Measurements from ENCODE around the gene FER. TPM values are rescaled to one million over a fixed set of nuclear protein-coding genes. Genes with fewer than 3 reads are reported as not detected.
A peak's percentile ranks its signal among the peaks of the same experiment; 100 is the strongest.

Gene FER
- total and polyA plus RNA-seq, 2 of the 13 experiments (the other 11 are each of a cell fraction or from before 2014, with no cell fraction given), result 7.9 to 29.0 TPM

DNA sequence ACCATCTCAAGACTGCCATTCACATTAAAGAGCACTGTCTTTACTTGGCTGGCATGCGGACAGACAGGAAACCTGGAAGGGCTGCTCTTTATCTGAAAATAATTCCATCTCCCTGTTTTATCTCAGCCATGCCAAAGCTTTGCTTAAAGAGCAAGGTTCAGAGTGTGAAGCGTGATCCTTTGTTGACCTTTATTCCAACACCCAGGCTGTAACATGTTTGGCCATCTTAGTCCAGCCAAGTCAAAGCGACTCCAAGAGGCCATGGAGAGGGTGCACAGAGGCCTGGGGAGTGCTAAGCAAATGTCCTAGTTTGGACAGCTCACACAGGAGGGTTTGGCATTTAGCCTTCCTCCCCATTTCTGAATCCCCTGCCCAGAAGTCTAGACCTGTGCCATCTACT, 467.3 kb downstream of the FER start:
- no peaks in the 10 kb centered on the region for H3K27me3 ChIP-seq (ENCODE audit: control insufficient read depth in 1 of 2, insufficient read depth in 2 of 2, low read length in 2 of 2)
- ChIA-PET CTCF (ENCODE audit: low intra/inter-chr PET ratio, low total read pairs) (no interaction called here), POLR2A (no interaction called here)
- H3K27ac ChIP-seq (ENCODE audit: extremely low read length, insufficient read depth, low read length), result no peak overlapping the region
- FAIRE-seq, result no peak
- H3K9ac ChIP-seq (ENCODE audit: insufficient read depth, low read depth, low read length), result no peak overlapping the region
- intact Hi-C loops (cut with micrococcal nuclease; ENCODE audit: unreplicated experiment), result loop anchor here (10.0 kb wide), 1 partner anchor 290 kb away; no protein-coding TSS in a partner anchor
- no peaks in the 10 kb centered on the region for H3K36me3 ChIP-seq (replicated peaks in 1 of 2; ENCODE audit: control insufficient read depth in 1 of 2, insufficient read depth in 2 of 2, low read length in 2 of 2)
- no TSS peak for BruUV-seq (replicated peaks)
- WGBS (ENCODE audit: low lambda C conversion rate), result 0% methylated on average over 3 of the region's 3 CpGs
- ATAC-seq, result peak; percentile 91
- H4K20me1 ChIP-seq (ENCODE audit: insufficient read depth, low read length), result no peaks in the 10 kb centered on the region
- H3K4me3 ChIP-seq (replicated peaks in 1 of 3; ENCODE audit: insufficient read depth in 1 of 3, low read depth in 2 of 3, low read length in 3 of 3), result no peak overlapping the region
- DNase-seq (ENCODE audit: low spot score), result peak; percentile 15
- H3K4me2 ChIP-seq (ENCODE audit: low read depth, low read length), result peak overlapping the region; percentile 38
- H3K79me2 ChIP-seq (ENCODE audit: insufficient read depth, low read length), result no peaks in the 10 kb centered on the region
- in situ Hi-C loops (cut with HindIII; ENCODE audit: extremely low pct_ligation_motif_present, low pct_unique_long_range_greater_than_20kb), result no loop called here
- H3K4me1 ChIP-seq (ENCODE audit: insufficient read depth, low read length), result peaks cover 9% of the 10 kb centered on the region
- no peak overlapping the region for H2AFZ ChIP-seq (ENCODE audit: low read length)
- H3K9me3 ChIP-seq (ENCODE audit: low read length), result 0 out of 2 replicates have a peak, but pooled peaks cover 4% of the 10 kb centered on the region
- TF ChIP-seq MBD4 (IDR thresholded peaks at IDR 0.05; ENCODE audit: borderline replicate concordance, low read length), result no peak
- TF ChIP-seq, protein P1, sequence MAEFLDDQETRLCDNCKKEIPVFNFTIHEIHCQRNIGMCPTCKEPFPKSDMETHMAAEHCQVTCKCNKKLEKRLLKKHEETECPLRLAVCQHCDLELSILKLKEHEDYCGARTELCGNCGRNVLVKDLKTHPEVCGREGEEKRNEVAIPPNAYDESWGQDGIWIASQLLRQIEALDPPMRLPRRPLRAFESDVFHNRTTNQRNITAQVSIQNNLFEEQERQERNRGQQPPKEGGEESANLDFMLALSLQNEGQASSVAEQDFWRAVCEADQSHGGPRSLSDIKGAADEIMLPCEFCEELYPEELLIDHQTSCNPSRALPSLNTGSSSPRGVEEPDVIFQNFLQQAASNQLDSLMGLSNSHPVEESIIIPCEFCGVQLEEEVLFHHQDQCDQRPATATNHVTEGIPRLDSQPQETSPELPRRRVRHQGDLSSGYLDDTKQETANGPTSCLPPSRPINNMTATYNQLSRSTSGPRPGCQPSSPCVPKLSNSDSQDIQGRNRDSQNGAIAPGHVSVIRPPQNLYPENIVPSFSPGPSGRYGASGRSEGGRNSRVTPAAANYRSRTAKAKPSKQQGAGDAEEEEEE (CRISPR knock-in tag; IDR thresholded peaks at IDR 0.05; ENCODE audit: borderline replicate concordance), result no peak
- TF ChIP-seq RFXANK (CRISPR knock-in tag; IDR thresholded peaks at IDR 0.05), result no peak
- TF ChIP-seq ZNF747 (CRISPR knock-in tag; IDR thresholded peaks at IDR 0.05; ENCODE audit: borderline replicate concordance), result no peak
- peak; percentile 65 for TF ChIP-seq ZMYM4 (CRISPR knock-in tag; IDR thresholded peaks at IDR 0.05)
- TF ChIP-seq, protein P2, sequence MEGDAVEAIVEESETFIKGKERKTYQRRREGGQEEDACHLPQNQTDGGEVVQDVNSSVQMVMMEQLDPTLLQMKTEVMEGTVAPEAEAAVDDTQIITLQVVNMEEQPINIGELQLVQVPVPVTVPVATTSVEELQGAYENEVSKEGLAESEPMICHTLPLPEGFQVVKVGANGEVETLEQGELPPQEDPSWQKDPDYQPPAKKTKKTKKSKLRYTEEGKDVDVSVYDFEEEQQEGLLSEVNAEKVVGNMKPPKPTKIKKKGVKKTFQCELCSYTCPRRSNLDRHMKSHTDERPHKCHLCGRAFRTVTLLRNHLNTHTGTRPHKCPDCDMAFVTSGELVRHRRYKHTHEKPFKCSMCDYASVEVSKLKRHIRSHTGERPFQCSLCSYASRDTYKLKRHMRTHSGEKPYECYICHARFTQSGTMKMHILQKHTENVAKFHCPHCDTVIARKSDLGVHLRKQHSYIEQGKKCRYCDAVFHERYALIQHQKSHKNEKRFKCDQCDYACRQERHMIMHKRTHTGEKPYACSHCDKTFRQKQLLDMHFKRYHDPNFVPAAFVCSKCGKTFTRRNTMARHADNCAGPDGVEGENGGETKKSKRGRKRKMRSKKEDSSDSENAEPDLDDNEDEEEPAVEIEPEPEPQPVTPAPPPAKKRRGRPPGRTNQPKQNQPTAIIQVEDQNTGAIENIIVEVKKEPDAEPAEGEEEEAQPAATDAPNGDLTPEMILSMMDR (CRISPR knock-in tag; IDR thresholded peaks at IDR 0.05), result peak; percentile 36; the same call in 1 of the 2 replicates
- TF ChIP-seq SALL1 (CRISPR knock-in tag; IDR thresholded peaks at IDR 0.05), result peak; percentile 50
- TF ChIP-seq, protein P3, sequence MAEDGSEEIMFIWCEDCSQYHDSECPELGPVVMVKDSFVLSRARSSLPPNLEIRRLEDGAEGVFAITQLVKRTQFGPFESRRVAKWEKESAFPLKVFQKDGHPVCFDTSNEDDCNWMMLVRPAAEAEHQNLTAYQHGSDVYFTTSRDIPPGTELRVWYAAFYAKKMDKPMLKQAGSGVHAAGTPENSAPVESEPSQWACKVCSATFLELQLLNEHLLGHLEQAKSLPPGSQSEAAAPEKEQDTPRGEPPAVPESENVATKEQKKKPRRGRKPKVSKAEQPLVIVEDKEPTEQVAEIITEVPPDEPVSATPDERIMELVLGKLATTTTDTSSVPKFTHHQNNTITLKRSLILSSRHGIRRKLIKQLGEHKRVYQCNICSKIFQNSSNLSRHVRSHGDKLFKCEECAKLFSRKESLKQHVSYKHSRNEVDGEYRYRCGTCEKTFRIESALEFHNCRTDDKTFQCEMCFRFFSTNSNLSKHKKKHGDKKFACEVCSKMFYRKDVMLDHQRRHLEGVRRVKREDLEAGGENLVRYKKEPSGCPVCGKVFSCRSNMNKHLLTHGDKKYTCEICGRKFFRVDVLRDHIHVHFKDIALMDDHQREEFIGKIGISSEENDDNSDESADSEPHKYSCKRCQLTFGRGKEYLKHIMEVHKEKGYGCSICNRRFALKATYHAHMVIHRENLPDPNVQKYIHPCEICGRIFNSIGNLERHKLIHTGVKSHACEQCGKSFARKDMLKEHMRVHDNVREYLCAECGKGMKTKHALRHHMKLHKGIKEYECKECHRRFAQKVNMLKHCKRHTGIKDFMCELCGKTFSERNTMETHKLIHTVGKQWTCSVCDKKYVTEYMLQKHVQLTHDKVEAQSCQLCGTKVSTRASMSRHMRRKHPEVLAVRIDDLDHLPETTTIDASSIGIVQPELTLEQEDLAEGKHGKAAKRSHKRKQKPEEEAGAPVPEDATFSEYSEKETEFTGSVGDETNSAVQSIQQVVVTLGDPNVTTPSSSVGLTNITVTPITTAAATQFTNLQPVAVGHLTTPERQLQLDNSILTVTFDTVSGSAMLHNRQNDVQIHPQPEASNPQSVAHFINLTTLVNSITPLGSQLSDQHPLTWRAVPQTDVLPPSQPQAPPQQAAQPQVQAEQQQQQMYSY (CRISPR knock-in tag; IDR thresholded peaks at IDR 0.05), result peak; percentile 47; the same call in 1 of the 2 replicates
- TF ChIP-seq REPIN1 (CRISPR knock-in tag; IDR thresholded peaks at IDR 0.05; ENCODE audit: borderline replicate concordance, low read depth), result no peak
- TF ChIP-seq, protein P4, sequence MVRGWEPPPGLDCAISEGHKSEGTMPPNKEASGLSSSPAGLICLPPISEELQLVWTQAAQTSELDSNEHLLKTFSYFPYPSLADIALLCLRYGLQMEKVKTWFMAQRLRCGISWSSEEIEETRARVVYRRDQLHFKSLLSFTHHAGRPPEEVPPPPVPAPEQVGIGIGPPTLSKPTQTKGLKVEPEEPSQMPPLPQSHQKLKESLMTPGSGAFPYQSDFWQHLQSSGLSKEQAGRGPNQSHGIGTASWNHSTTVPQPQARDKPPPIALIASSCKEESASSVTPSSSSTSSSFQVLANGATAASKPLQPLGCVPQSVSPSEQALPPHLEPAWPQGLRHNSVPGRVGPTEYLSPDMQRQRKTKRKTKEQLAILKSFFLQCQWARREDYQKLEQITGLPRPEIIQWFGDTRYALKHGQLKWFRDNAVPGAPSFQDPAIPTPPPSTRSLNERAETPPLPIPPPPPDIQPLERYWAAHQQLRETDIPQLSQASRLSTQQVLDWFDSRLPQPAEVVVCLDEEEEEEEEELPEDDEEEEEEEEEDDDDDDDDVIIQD (CRISPR knock-in tag; IDR thresholded peaks at IDR 0.05; ENCODE audit: low read depth), result peak; percentile 27; the same call in 1 of the 2 replicates
- TF ChIP-seq, protein P5, sequence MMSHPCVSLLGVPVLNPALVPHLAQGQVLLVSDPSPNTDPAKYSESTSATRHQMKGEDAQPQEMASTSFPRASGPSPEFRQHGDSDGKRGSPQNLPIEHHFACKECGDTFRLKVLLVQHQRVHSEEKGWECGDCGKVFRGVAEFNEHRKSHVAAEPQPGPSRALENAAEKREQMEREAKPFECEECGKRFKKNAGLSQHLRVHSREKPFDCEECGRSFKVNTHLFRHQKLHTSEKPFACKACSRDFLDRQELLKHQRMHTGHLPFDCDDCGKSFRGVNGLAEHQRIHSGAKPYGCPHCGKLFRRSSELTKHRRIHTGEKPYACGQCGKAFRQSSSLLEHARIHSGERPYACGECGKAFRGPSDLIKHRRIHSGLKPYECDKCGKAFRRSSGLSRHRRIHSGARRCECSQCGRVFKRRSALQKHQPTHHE (CRISPR knock-in tag; IDR thresholded peaks at IDR 0.05; ENCODE audit: borderline replicate concordance), result no peak
- no peak for TF ChIP-seq MYC (CRISPR knock-in tag; IDR thresholded peaks at IDR 0.05; ENCODE audit: borderline replicate concordance)
- TF ChIP-seq, protein P6, sequence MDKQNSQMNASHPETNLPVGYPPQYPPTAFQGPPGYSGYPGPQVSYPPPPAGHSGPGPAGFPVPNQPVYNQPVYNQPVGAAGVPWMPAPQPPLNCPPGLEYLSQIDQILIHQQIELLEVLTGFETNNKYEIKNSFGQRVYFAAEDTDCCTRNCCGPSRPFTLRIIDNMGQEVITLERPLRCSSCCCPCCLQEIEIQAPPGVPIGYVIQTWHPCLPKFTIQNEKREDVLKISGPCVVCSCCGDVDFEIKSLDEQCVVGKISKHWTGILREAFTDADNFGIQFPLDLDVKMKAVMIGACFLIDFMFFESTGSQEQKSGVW (CRISPR knock-in tag; IDR thresholded peaks at IDR 0.05; ENCODE audit: borderline replicate concordance), result no peak

Data from HepG2 (cell line).